ENCODE results near the gene PHLDB2.

PHLDB2 gene

GRCh38 chr3:111851511-111851954 is 7.5 kb upstream of the PHLDB2 start:
- no peak for DNase-seq (ENCODE audit: low read depth)

- DNase-seq (ENCODE audit: low read depth), result no peak
Measured at GRCh38 chr3:111852540-111852939, 6.5 kb upstream of the PHLDB2 start.

- no peak for DNase-seq (ENCODE audit: low read depth)
Measured at GRCh38 chr3:111853068-111853467, 6.0 kb upstream of the PHLDB2 start.

GRCh38 chr3:111854990-111855389 is 4.1 kb upstream of the PHLDB2 start:
- no peak for DNase-seq (ENCODE audit: low read depth)

- no peak for DNase-seq (ENCODE audit: low read depth)
Measured at GRCh38 chr3:111856501-111856900, 2.6 kb upstream of the PHLDB2 start.

GRCh38 chr3:111857474-111857873 is 1.6 kb upstream of the PHLDB2 start:
- DNase-seq (ENCODE audit: low read depth), result no peak

- no peak for DNase-seq (ENCODE audit: low read depth)
Measured at GRCh38 chr3:111858642-111859041, 423 bp upstream of the PHLDB2 start.

- peak; percentile 34 for DNase-seq (ENCODE audit: low read depth)
Measured at GRCh38 chr3:111859974-111860859, 1.2 kb downstream of the PHLDB2 start.

GRCh38 chr3:111861391-111861790 is 2.3 kb downstream of the PHLDB2 start:
- DNase-seq (ENCODE audit: low read depth), result no peak

- DNase-seq (ENCODE audit: low read depth), result no peak
Measured at GRCh38 chr3:111862415-111862814, 3.4 kb downstream of the PHLDB2 start.

- DNase-seq (ENCODE audit: low read depth), result no peak
Measured at GRCh38 chr3:111862974-111863373, 3.9 kb downstream of the PHLDB2 start.

- DNase-seq (ENCODE audit: low read depth), result no peak
Measured at GRCh38 chr3:111863942-111864694, 5.1 kb downstream of the PHLDB2 start.

- DNase-seq (ENCODE audit: low read depth), result no peak
Measured at GRCh38 chr3:111864821-111865656, 6.0 kb downstream of the PHLDB2 start.

GRCh38 chr3:111867889-111868426 is 8.9 kb downstream of the PHLDB2 start:
- DNase-seq (ENCODE audit: low read depth), result no peak

GRCh38 chr3:111870620-111871019 is 11.6 kb downstream of the PHLDB2 start:
- DNase-seq (ENCODE audit: low read depth), result no peak

- DNase-seq (ENCODE audit: low read depth), result no peak
Measured at GRCh38 chr3:111871809-111872623, 13.0 kb downstream of the PHLDB2 start.

- no peak for DNase-seq (ENCODE audit: low read depth)
Measured at GRCh38 chr3:111872979-111873378, 13.9 kb downstream of the PHLDB2 start.

GRCh38 chr3:111874177-111874820 is 15.2 kb downstream of the PHLDB2 start:
- no peak for DNase-seq (ENCODE audit: low read depth)

- DNase-seq (ENCODE audit: low read depth), result no peak
Measured at GRCh38 chr3:111881480-111881879, 22.4 kb downstream of the PHLDB2 start.

- DNase-seq (ENCODE audit: low read depth), result no peak
Measured at GRCh38 chr3:111882194-111882593, 23.1 kb downstream of the PHLDB2 start.

GRCh38 chr3:111882799-111883198 is 23.7 kb downstream of the PHLDB2 start:
- DNase-seq (ENCODE audit: low read depth), result no peak

Data from stimulated activated CD8-positive, alpha-beta memory T cell treated with anti-CD3 and anti-CD28 coated beads, Interleukin-4, amount 100 ng/mL, for 24 hours (primary cell).